ENCODE data around the gene C11orf86. TPM values are rescaled to one million over a fixed set of nuclear protein-coding genes. Genes with fewer than 3 reads are reported as not detected.
A peak's percentile ranks its signal among the peaks of the same experiment; 100 is the strongest.

The C11orf86 gene
- total RNA-seq, 1 experiment from 2014 or later, result 0.25 TPM

DNA sequence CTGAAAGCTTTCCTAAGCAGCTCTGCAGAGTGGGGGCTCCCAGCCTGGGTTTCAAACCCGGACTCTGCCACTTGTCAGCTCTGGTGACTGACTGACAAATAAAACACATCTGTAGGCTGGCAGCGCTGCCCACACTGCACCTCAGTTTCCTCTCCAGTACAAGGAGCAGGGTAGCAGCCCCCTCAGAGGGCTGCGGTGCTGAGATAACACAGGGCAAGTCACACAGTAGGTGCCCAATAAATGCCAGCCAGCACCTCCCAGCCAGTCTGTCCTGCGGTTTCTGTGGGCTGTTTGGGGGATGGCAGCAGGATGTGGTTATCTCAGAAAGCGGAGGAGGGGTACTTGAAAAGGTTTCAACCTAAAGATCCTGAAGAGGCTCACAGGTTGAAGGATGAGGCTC is 49.3 kb downstream of the C11orf86 start:
- no peaks in the 10 kb centered on the region for H3K9me3 ChIP-seq (ENCODE audit: control insufficient read depth in 1 of 2, insufficient read depth in 1 of 2, low read depth in 1 of 2, low read length in 2 of 2)
- no peak for DNase-seq (ENCODE audit: low read depth, low spot score)
- ATAC-seq, result no peak
- H3K4me3 ChIP-seq (replicated peaks in 1 of 2; ENCODE audit: low read depth in 1 of 2, low read length in 2 of 2), result no peak overlapping the region
- no peak overlapping the region; the same call in 1 of the 2 replicates for H3K27ac ChIP-seq (ENCODE audit: low read depth, low read length)
- no peaks in the 10 kb centered on the region for H3K27me3 ChIP-seq (ENCODE audit: insufficient read depth, low read length)
- intact Hi-C loops (cut with micrococcal nuclease), result loop anchor here (5.0 kb wide), 3 partner anchors 37 to 617 kb away; no protein-coding TSS in a partner anchor
- H3K79me2 ChIP-seq (ENCODE audit: insufficient read depth, low read length), result no peaks in the 10 kb centered on the region
- no peaks in the 10 kb centered on the region for H4K20me1 ChIP-seq (ENCODE audit: insufficient read depth)
- BruUV-seq (replicated peaks), result no TSS peak
- ChIA-PET POLR2A (interaction anchor here (1.6 kb wide), 1 partner anchor 52 kb away, joined by 3 read pairs; no protein-coding TSS in a partner anchor), CTCF (interaction anchor here (0.7 kb wide), 1 partner anchor 144 kb away, joined by 3 read pairs; no protein-coding TSS in a partner anchor), RAD21 (ENCODE audit: low non-redundant PET in 1 of 2, low total read pairs in 2 of 2, uncharacterized antibody in 2 of 2, unreplicated experiment in 2 of 2) (no interaction called here)
- no peak overlapping the region for H3K9ac ChIP-seq (ENCODE audit: low read length)
- H3K4me2 ChIP-seq (ENCODE audit: low read length), result peak overlapping the region; percentile 60
- H2AFZ ChIP-seq (ENCODE audit: low read depth, low read length, poor library complexity, severe bottlenecking), result no peak overlapping the region
- TF ChIP-seq YY1 (IDR thresholded peaks at IDR 0.05; ENCODE audit: extremely low read depth, insufficient replicate concordance, low read depth, low read length) (no peak), EZH2 (IDR thresholded peaks at IDR 0.05) (no peak), RAD21 (IDR thresholded peaks at IDR 0.05; ENCODE audit: low read depth) (no peak), CEBPB (IDR thresholded peaks at IDR 0.05; ENCODE audit: low read depth) (no peak), JUND (IDR thresholded peaks at IDR 0.05) (no peak), ELF1 (IDR thresholded peaks at IDR 0.05; ENCODE audit: borderline replicate concordance, low read depth) (no peak), ZFX (IDR thresholded peaks at IDR 0.05) (no peak), FOSL1 (IDR thresholded peaks at IDR 0.05; ENCODE audit: low read depth) (no peak), EGR1 (IDR thresholded peaks at IDR 0.05; ENCODE audit: low read depth) (no peak), EZH2phosphoT487 (IDR thresholded peaks at IDR 0.05; ENCODE audit: borderline replicate concordance) (no peak), ZBTB33 (IDR thresholded peaks at IDR 0.05; ENCODE audit: extremely low read depth, insufficient replicate concordance, low read length) (no peak), POLR2AphosphoS5 (IDR thresholded peaks at IDR 0.05; ENCODE audit: low read depth, low read length) (no peak), CBX3 (IDR thresholded peaks at IDR 0.05; ENCODE audit: low read depth) (no peak), POLR2A (IDR thresholded peaks at IDR 0.05; ENCODE audit: borderline replicate concordance, extremely low read depth, insufficient read depth, insufficient read length) (no peak), ZNF274 (IDR thresholded peaks at IDR 0.05; ENCODE audit: low read depth, low read length) (no peak)
- TF ChIP-seq, protein P1, sequence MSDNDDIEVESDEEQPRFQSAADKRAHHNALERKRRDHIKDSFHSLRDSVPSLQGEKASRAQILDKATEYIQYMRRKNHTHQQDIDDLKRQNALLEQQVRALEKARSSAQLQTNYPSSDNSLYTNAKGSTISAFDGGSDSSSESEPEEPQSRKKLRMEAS (IDR thresholded peaks at IDR 0.05), result no peak
- TF ChIP-seq, protein P2, sequence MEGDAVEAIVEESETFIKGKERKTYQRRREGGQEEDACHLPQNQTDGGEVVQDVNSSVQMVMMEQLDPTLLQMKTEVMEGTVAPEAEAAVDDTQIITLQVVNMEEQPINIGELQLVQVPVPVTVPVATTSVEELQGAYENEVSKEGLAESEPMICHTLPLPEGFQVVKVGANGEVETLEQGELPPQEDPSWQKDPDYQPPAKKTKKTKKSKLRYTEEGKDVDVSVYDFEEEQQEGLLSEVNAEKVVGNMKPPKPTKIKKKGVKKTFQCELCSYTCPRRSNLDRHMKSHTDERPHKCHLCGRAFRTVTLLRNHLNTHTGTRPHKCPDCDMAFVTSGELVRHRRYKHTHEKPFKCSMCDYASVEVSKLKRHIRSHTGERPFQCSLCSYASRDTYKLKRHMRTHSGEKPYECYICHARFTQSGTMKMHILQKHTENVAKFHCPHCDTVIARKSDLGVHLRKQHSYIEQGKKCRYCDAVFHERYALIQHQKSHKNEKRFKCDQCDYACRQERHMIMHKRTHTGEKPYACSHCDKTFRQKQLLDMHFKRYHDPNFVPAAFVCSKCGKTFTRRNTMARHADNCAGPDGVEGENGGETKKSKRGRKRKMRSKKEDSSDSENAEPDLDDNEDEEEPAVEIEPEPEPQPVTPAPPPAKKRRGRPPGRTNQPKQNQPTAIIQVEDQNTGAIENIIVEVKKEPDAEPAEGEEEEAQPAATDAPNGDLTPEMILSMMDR (IDR thresholded peaks at IDR 0.05 in 2 of 3, conservative IDR thresholded peaks at IDR 0.05 in 1 of 3; ENCODE audit: borderline replicate concordance in 1 of 3, insufficient read depth in 1 of 3, low read depth in 2 of 3, low read length in 2 of 3), result no peak
- TF ChIP-seq, protein P3, sequence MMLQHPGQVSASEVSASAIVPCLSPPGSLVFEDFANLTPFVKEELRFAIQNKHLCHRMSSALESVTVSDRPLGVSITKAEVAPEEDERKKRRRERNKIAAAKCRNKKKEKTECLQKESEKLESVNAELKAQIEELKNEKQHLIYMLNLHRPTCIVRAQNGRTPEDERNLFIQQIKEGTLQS (IDR thresholded peaks at IDR 0.05), result no peak
- H3K4me1 ChIP-seq (ENCODE audit: control insufficient read depth in 1 of 2, insufficient read depth in 2 of 2, low read length in 2 of 2), result peaks cover 40 to 52% of the 10 kb centered on the region in 2 experiments
- H3K36me3 ChIP-seq (ENCODE audit: control insufficient read depth in 1 of 2, insufficient read depth in 2 of 2, low read length in 2 of 2), result no peaks in the 10 kb centered on the region
- H3K9me2 ChIP-seq (ENCODE audit: insufficient read depth), result no peaks in the 10 kb centered on the region
